Lung (tissue), 12 donors: Measurements from ENCODE around the gene UBXN11. TPM values are rescaled to one million over a fixed set of nuclear protein-coding genes. Genes with fewer than 3 reads are reported as not detected.

Source experiments
- ATAC-seq: fragments of 200-7000 bp; cut with Tn5 transposase; one replicate; pipeline ENCODE4 v1.9.1; 2020; ENCODE audit warnings: moderate number of reproducible peaks; ENCODE audit not compliant: insufficient read depth, low FRiP score
- DNase-seq, 3 donors: peaks; one replicate each; pipeline ENCODE4 v3.0.0-alpha.2; 2013 to 2017
- H3K27ac ChIP-seq, 2 donors: one replicate each; pipeline ENCODE4 v1.5.1; 2013; ENCODE audit warnings: mild to moderate bottlenecking in 2 of 2, moderate library complexity in 2 of 2, control low read depth in 1 of 2, inconsistent platforms in 1 of 2, low read depth in 1 of 2, low read length in 1 of 2
- H3K27me3 ChIP-seq, 3 donors: one replicate each; pipeline ENCODE4 v1.5.1; 2013; ENCODE audit warnings: low read length in 2 of 3; ENCODE audit not compliant: control insufficient read depth in 3 of 3, insufficient read depth in 3 of 3
- H3K36me3 ChIP-seq, 4 donors: one replicate each; pipeline ENCODE4 v1.5.1; 2013; ENCODE audit warnings: low read length in 4 of 4, mild to moderate bottlenecking in 1 of 4, moderate library complexity in 1 of 4; ENCODE audit not compliant: control insufficient read depth in 4 of 4, insufficient read depth in 4 of 4
- H3K4me1 ChIP-seq, 5 donors: one replicate each; pipeline ENCODE4 v1.5.1; 2013; ENCODE audit warnings: low read length in 5 of 5, mild to moderate bottlenecking in 2 of 5, moderate library complexity in 1 of 5; ENCODE audit not compliant: control insufficient read depth in 5 of 5, insufficient read depth in 5 of 5
- H3K4me3 ChIP-seq: one replicate; pipeline ENCODE4 v1.5.1; 2013; ENCODE audit warnings: mild to moderate bottlenecking, control low read depth, moderate library complexity
- H3K9ac ChIP-seq, 2 donors: one replicate each; pipeline ENCODE4 v1.5.1; 2013; ENCODE audit warnings: low read length in 2 of 2, control low read depth in 1 of 2; ENCODE audit not compliant: insufficient read depth in 1 of 2
- H3K9me3 ChIP-seq, 4 donors: one replicate each; pipeline ENCODE4 v1.5.1; 2013; ENCODE audit warnings: low read length in 3 of 4, mild to moderate bottlenecking in 1 of 4, moderate library complexity in 1 of 4; ENCODE audit not compliant: control insufficient read depth in 4 of 4, insufficient read depth in 3 of 4
- CTCF ChIP-seq: IDR thresholded peaks from 2 replicates; pipeline ENCODE4 v1.5.1; 2012; ENCODE audit warnings: mild to moderate bottlenecking; ENCODE audit errors: control extremely low read depth, extremely low read depth
- WGBS, 2 donors: extraction: QIAGEN DNeasy Blood & Tissue Kit; methylation state at CpG; one replicate each; pipeline ENCODE4 v1.1.7; 2013; 5-methylcytosine and 5-hydroxymethylcytosine counted together
- polyA plus RNA-seq, 2 donors: library from polyadenylated mRNA; stranded (reverse); fragments of 200-250 nt; gene quantifications; one replicate each; pipeline ENCODE4 v1.2.1, GENCODE V29; 2013
- total RNA-seq, 2 donors: library from RNA; depleted of rRNA in 1 of 2; stranded (reverse); fragments of >200 nt in 1 of 2; gene quantifications; one replicate each; pipeline ENCODE4 v1.2.1, GENCODE V29; 2014 to 2021
- donor health status: control.
- donor health status: control.
- donor health status: Bipolar disorder and iron deficiency.
- donor health status: healthy.
- donor health status: DM: yes; HTN: yes; CAD: no.

Gene UBXN11
- total and polyA plus RNA-seq, 4 donors: 20.1 to 82.1 (median 54.9) TPM

- TF ChIP-seq CTCF: no peak
- peaks cover 0 to 20% (median 4%) of the 10 kb centered on the region in 4 donors for H3K36me3 ChIP-seq
- ATAC-seq (no peak), DNase-seq (no peak)
- H3K9ac ChIP-seq: no peak overlapping the region
- H3K4me1 ChIP-seq: peaks cover 9 to 40% (median 20%) of the 10 kb centered on the region in 5 donors
- H3K27ac ChIP-seq: peak overlapping the region in 1 of 2 donors; percentile 79
- no peaks in the 10 kb centered on the region for H3K27me3 ChIP-seq
- 63 to 68% methylated on average over 4 of the region's 4 CpGs for WGBS, 2 donors
- no peak overlapping the region for H3K4me3 ChIP-seq
- no peaks in the 10 kb centered on the region for H3K9me3 ChIP-seq
Measured at GRCh38 chr1:26283279-26283853, 23.1 kb downstream of the UBXN11 start.

- no peak for TF ChIP-seq CTCF
- Histone ChIP-seq H3K36me3 (peaks cover 0 to 20% (median 4%) of the 10 kb centered on the region in 4 donors), H3K4me1 (peaks cover 9 to 45% (median 20%) of the 10 kb centered on the region in 5 donors), H3K9me3 (no peaks in the 10 kb centered on the region), H3K27ac (peak overlapping the region in 1 of 2 donors; percentile 18), H3K27me3 (no peaks in the 10 kb centered on the region), H3K9ac (no peak overlapping the region), H3K4me3 (no peak overlapping the region)
- WGBS, 2 donors: 84 to 87% methylated on average over 21 to 22 of the region's 22 CpGs
- DNase-seq (no peak), ATAC-seq (no peak)
Measured at GRCh38 chr1:26282401-26282918, 24.0 kb downstream of the UBXN11 start.

GRCh38 chr1:26281971-26282370, 24.5 kb downstream of the UBXN11 start:
- Histone ChIP-seq H3K27me3 (no peaks in the 10 kb centered on the region), H3K27ac (no peak overlapping the region)
- peak; percentile 87 to 96 (median 93) for DNase-seq

More at GRCh38 chr1:26281971-26282370, 24.5 kb downstream of the UBXN11 start:
- peaks cover 9 to 46% (median 20%) of the 10 kb centered on the region in 5 donors for H3K4me1 ChIP-seq
- whole genome bisulfite sequencing, 2 donors: 46 to 55% methylated on average over 15 of the region's 15 CpGs
- TF ChIP-seq CTCF: no peak
- no peak overlapping the region for H3K4me3 ChIP-seq
- no peak for ATAC-seq
- H3K36me3 ChIP-seq: peaks cover 0 to 20% (median 8%) of the 10 kb centered on the region in 4 donors
- no peaks in the 10 kb centered on the region for H3K9me3 ChIP-seq
- no peak overlapping the region for H3K9ac ChIP-seq
